MCF 10A (cell line): Measurements from ENCODE around the gene SMR3A. TPM values are rescaled to one million over a fixed set of nuclear protein-coding genes. Genes with fewer than 3 reads are reported as not detected.

Experiments
- BruUV-seq: library from RNA; stranded (reverse); fragments of 400-500 nt; replicated peaks from 2 replicates; lab custom pipeline; 2021; lab: Mats Ljungman, UMichigan
- CTCF ChIA-PET: fragments of 300-600 bp; sonication (Branson Sonifier 250); formaldehyde crosslinking; extraction: SDS; loops from one replicate; lab custom pipeline; 2021; ENCODE audit warnings: antibody characterized with exemption, inconsistent platforms; lab: Yijun Ruan, JAX
- POLR2A ChIA-PET: fragments of 300-600, 350-650 bp; sonication (Branson Sonifier 250); formaldehyde crosslinking; extraction: SDS; loops from one replicate; lab custom pipeline; 2020; ENCODE audit warnings: antibody characterized with exemption, inconsistent platforms; lab: Yijun Ruan, JAX
- DNase-seq: peaks from one replicate; pipeline ENCODE4 v3.0.0-alpha.2; 2018; ENCODE audit not compliant: unreplicated experiment
- H3K27ac Mint-ChIP-seq: one replicate; pipeline ENCODE4 v1.8.0; 2022; ENCODE audit warnings: mild to moderate bottlenecking, low read depth, mixed read lengths; ENCODE audit not compliant: unreplicated experiment
- H3K27me3 Mint-ChIP-seq: one replicate; pipeline ENCODE4 v1.8.0; 2022; ENCODE audit warnings: mixed read lengths; ENCODE audit not compliant: insufficient read depth, unreplicated experiment
- H3K36me3 Mint-ChIP-seq: one replicate; pipeline ENCODE4 v1.8.0; 2022; ENCODE audit warnings: mild to moderate bottlenecking, moderate library complexity, mixed read lengths; ENCODE audit not compliant: insufficient read depth, unreplicated experiment
- H3K4me1 Mint-ChIP-seq: one replicate; pipeline ENCODE4 v1.8.0; 2022; ENCODE audit warnings: mixed read lengths; ENCODE audit not compliant: insufficient read depth, unreplicated experiment
- H3K4me3 Mint-ChIP-seq: one replicate; pipeline ENCODE4 v1.8.0; 2022; ENCODE audit warnings: mild to moderate bottlenecking, moderate library complexity, mixed read lengths; ENCODE audit not compliant: unreplicated experiment
- H3K9me3 Mint-ChIP-seq: one replicate; pipeline ENCODE4 v1.8.0; 2022; ENCODE audit warnings: mixed read lengths; ENCODE audit not compliant: unreplicated experiment
- intact Hi-C: fragments of 100-400 bp; cut with micrococcal nuclease; formaldehyde crosslinking; loops from 2 replicates; pipeline ENCODE4 v1.14.1; 2022
- total RNA-seq: library from RNA; stranded (reverse); gene quantifications from 2 replicates; pipeline ENCODE4 v1.2.3, GENCODE V29; 2022
- TF ChIP-seq, protein P1 (sequence below): fragments of 200-600 bp; IDR thresholded peaks from one replicate; pipeline ENCODE4 v1.8.0; 2022; ENCODE audit warnings: antibody characterized with exemption, mild to moderate bottlenecking; ENCODE audit not compliant: unreplicated experiment

The SMR3A gene
- total RNA-seq, 1 experiment from 2014 or later, result not detected

- no peak for DNase-seq
- no TSS peak for BruUV-seq
- Mint-ChIP-seq H3K27me3 (peaks cover 28% of the 10 kb centered on the region), H3K9me3 (no peaks in the 10 kb centered on the region), H3K36me3 (no peaks in the 10 kb centered on the region), H3K27ac (no peak within 1 kb of the TSS), H3K4me3 (no peak within 1 kb of the TSS), H3K4me1 (no peaks in the 10 kb centered on the region)
- TF ChIP-seq, protein P1, sequence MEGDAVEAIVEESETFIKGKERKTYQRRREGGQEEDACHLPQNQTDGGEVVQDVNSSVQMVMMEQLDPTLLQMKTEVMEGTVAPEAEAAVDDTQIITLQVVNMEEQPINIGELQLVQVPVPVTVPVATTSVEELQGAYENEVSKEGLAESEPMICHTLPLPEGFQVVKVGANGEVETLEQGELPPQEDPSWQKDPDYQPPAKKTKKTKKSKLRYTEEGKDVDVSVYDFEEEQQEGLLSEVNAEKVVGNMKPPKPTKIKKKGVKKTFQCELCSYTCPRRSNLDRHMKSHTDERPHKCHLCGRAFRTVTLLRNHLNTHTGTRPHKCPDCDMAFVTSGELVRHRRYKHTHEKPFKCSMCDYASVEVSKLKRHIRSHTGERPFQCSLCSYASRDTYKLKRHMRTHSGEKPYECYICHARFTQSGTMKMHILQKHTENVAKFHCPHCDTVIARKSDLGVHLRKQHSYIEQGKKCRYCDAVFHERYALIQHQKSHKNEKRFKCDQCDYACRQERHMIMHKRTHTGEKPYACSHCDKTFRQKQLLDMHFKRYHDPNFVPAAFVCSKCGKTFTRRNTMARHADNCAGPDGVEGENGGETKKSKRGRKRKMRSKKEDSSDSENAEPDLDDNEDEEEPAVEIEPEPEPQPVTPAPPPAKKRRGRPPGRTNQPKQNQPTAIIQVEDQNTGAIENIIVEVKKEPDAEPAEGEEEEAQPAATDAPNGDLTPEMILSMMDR, result no peak
- intact Hi-C loops, result no loop called here
- ChIA-PET CTCF (interaction anchor here (0.5 to 0.6 kb wide), 2 partner anchors 22 to 160 kb away, joined by 3 read pairs; no protein-coding TSS in a partner anchor), POLR2A (no interaction called here)
Measured at GRCh38 chr4:70334681-70335080, 25.9 kb upstream of the SMR3A start, which contains the start of gene CABS1. CABS1 (plus strand) TSS chr4:70334981; CDS start chr4:70335040, 59 bp downstream.

DNA sequence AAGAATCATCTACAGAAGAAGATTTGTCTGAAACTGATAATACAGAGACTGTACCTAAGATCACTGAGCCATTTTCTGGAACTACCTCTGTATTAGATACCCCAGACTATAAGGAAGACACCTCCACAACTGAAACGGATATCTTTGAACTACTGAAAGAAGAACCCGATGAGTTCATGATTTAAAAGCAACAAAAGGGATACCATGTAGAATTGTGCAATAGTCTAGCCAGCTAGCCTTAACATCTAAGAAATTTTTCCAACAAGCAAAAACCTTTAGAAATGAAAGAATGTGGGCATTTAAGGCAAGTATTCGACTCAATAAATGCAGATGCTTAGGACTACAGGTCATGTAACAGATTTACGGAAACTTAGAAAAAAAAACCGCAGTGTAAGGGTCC lies 24.5 kb upstream of the SMR3A start:
- intact Hi-C loops, result no loop called here
- H3K4me3 Mint-ChIP-seq, result no peak overlapping the region
- TF ChIP-seq, protein P1, result no peak
- POLR2A ChIA-PET, result no interaction called here
- no peak overlapping the region for H3K27ac Mint-ChIP-seq
- H3K9me3 Mint-ChIP-seq, result no peaks in the 10 kb centered on the region
- CTCF ChIA-PET, result no interaction called here
- H3K4me1 Mint-ChIP-seq, result no peaks in the 10 kb centered on the region
- peaks cover 30% of the 10 kb centered on the region for H3K27me3 Mint-ChIP-seq
- H3K36me3 Mint-ChIP-seq, result no peaks in the 10 kb centered on the region
- BruUV-seq, result no TSS peak
- DNase-seq, result no peak

GRCh38 chr4:70337886-70338420 lies 22.6 kb upstream of the SMR3A start:
- no peak for DNase-seq
- no TSS peak for BruUV-seq
- H3K27ac Mint-ChIP-seq, result no peak overlapping the region
- H3K9me3 Mint-ChIP-seq, result no peaks in the 10 kb centered on the region
- no peak overlapping the region for H3K4me3 Mint-ChIP-seq
- no peaks in the 10 kb centered on the region for H3K36me3 Mint-ChIP-seq
- ChIA-PET POLR2A (no interaction called here), CTCF (interaction anchor here (0.6 kb wide), 1 partner anchor 222 kb away, joined by 3 read pairs; no protein-coding TSS in a partner anchor)
- TF ChIP-seq, protein P1, result no peak
- no peaks in the 10 kb centered on the region for H3K4me1 Mint-ChIP-seq
- intact Hi-C loops, result no loop called here
- H3K27me3 Mint-ChIP-seq, result peaks cover 43% of the 10 kb centered on the region

DNA sequence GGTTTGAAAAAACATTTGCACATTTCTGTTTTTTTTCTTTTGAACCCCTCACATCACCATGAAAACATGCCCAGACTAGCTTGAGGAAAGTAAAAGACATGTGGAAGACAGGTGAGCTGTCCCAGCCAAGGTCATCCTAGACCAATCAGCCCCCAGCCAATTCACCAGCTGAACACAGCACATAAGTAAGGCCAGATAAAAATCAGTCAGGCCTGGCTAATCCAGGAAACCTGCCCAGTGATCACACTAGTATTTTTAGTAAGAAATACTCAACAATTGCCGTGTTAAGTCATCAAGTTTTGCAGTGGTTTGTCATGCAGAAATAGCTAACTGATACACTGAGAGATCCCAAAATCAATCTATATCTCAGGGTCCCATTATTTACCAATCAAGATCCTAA lies 4.4 kb upstream of the SMR3A start:
- Mint-ChIP-seq H3K27me3 (peaks cover 18% of the 10 kb centered on the region), H3K27ac (no peak overlapping the region), H3K36me3 (no peaks in the 10 kb centered on the region), H3K9me3 (no peaks in the 10 kb centered on the region), H3K4me1 (no peaks in the 10 kb centered on the region), H3K4me3 (no peak overlapping the region)
- CTCF ChIA-PET, result no interaction called here
- BruUV-seq, result no TSS peak
- TF ChIP-seq, protein P1, result no peak
- DNase-seq, result no peak
- POLR2A ChIA-PET, result no interaction called here
- intact Hi-C loops, result no loop called here
